ENCODE data around the gene PAQR8.

The PAQR8 gene

GRCh38 chr6:52395969-52396368 is 34.0 kb downstream of the PAQR8 start:
- Histone ChIP-seq H3F3A (ENCODE audit: insufficient read depth) (0 out of 2 replicates have a peak, but pooled peaks cover 3% of the 10 kb centered on the region), H3K79me2 (ENCODE audit: insufficient read depth, low read length) (no peaks in the 10 kb centered on the region), H3K27me3 (ENCODE audit: low read length) (no peaks in the 10 kb centered on the region), H3K9me3 (ENCODE audit: insufficient read depth, low read length) (no peaks in the 10 kb centered on the region), H4K20me1 (ENCODE audit: low read depth, low read length) (no peaks in the 10 kb centered on the region), H3K9ac (ENCODE audit: low read length) (no peak overlapping the region), H3K27ac (ENCODE audit: low read depth, low read length) (no peak overlapping the region), H3K4me2 (ENCODE audit: low read depth, low read length, poor library complexity, severe bottlenecking) (no peak overlapping the region), H3K9me2 (replicated peaks; ENCODE audit: insufficient read depth, low read length) (no peaks in the 10 kb centered on the region), H3K4me3 (ENCODE audit: insufficient read depth, low read length, poor library complexity, severe bottlenecking) (no peak overlapping the region), H2AFZ (ENCODE audit: low read depth, low read length, severe bottlenecking) (no peak overlapping the region), H3K36me3 (ENCODE audit: low read length) (no peaks in the 10 kb centered on the region)
- TF ChIP-seq CTCF (IDR thresholded peaks at IDR 0.05; ENCODE audit: insufficient read depth, low read length, poor library complexity, severe bottlenecking): no peak
- no peak for TF ChIP-seq EZH2phosphoT487 (conservative IDR thresholded peaks at IDR 0.05; ENCODE audit: low read length)

- TF ChIP-seq CTCF (IDR thresholded peaks at IDR 0.05; ENCODE audit: insufficient read depth, low read length, poor library complexity, severe bottlenecking) (peak; percentile 95), EZH2phosphoT487 (conservative IDR thresholded peaks at IDR 0.05; ENCODE audit: low read length) (no peak)
- H3K27ac ChIP-seq (ENCODE audit: low read depth, low read length): no peak overlapping the region
- H3K79me2 ChIP-seq (ENCODE audit: insufficient read depth, low read length): no peaks in the 10 kb centered on the region
- H3K4me3 ChIP-seq (ENCODE audit: insufficient read depth, low read length, poor library complexity, severe bottlenecking): no peak overlapping the region
- H3K9me2 ChIP-seq (replicated peaks; ENCODE audit: insufficient read depth, low read length): no peaks in the 10 kb centered on the region
- H3K36me3 ChIP-seq (ENCODE audit: low read length): peaks cover 3% of the 10 kb centered on the region; the same call in 1 of the 2 replicates
- no peaks in the 10 kb centered on the region for H4K20me1 ChIP-seq (ENCODE audit: low read depth, low read length)
- no peak overlapping the region for H3K4me2 ChIP-seq (ENCODE audit: low read depth, low read length, poor library complexity, severe bottlenecking)
- peaks cover 9% of the 10 kb centered on the region; the same call in 1 of the 2 replicates for H3F3A ChIP-seq (ENCODE audit: insufficient read depth)
- no peak overlapping the region for H3K9ac ChIP-seq (ENCODE audit: low read length)
- H3K9me3 ChIP-seq (ENCODE audit: insufficient read depth, low read length): no peaks in the 10 kb centered on the region
- H3K27me3 ChIP-seq (ENCODE audit: low read length): no peaks in the 10 kb centered on the region
- no peak overlapping the region for H2AFZ ChIP-seq (ENCODE audit: low read depth, low read length, severe bottlenecking)
Observed at GRCh38 chr6:52399511-52400312, 37.8 kb downstream of the PAQR8 start.

- H3K9ac ChIP-seq (ENCODE audit: low read length): no peak overlapping the region
Observed at GRCh38 chr6:52400313-52401041, 38.5 kb downstream of the PAQR8 start.

More at GRCh38 chr6:52400313-52401041, 38.5 kb downstream of the PAQR8 start:
- Histone ChIP-seq H3K27me3 (ENCODE audit: low read length) (no peaks in the 10 kb centered on the region), H3K36me3 (ENCODE audit: low read length) (peaks cover 3% of the 10 kb centered on the region; the same call in 1 of the 2 replicates), H2AFZ (ENCODE audit: low read depth, low read length, severe bottlenecking) (no peak overlapping the region), H3K27ac (ENCODE audit: low read depth, low read length) (no peak overlapping the region), H3K79me2 (ENCODE audit: insufficient read depth, low read length) (no peaks in the 10 kb centered on the region), H3K9me3 (ENCODE audit: insufficient read depth, low read length) (no peaks in the 10 kb centered on the region), H4K20me1 (ENCODE audit: low read depth, low read length) (no peaks in the 10 kb centered on the region), H3K4me2 (ENCODE audit: low read depth, low read length, poor library complexity, severe bottlenecking) (no peak overlapping the region), H3K4me3 (ENCODE audit: insufficient read depth, low read length, poor library complexity, severe bottlenecking) (no peak overlapping the region), H3K9me2 (replicated peaks; ENCODE audit: insufficient read depth, low read length) (no peaks in the 10 kb centered on the region), H3F3A (ENCODE audit: insufficient read depth) (peaks cover 9% of the 10 kb centered on the region; the same call in 1 of the 2 replicates)
- TF ChIP-seq EZH2phosphoT487 (conservative IDR thresholded peaks at IDR 0.05; ENCODE audit: low read length): no peak
- no peak for TF ChIP-seq CTCF (IDR thresholded peaks at IDR 0.05; ENCODE audit: insufficient read depth, low read length, poor library complexity, severe bottlenecking)
